ENCODE results near the gene ZNF486.
A peak's percentile ranks its signal among the peaks of the same experiment; 100 is the strongest.
"Not testable (repeated sequence)": the region's sequence is repeated elsewhere in the genome, so short reads cannot be mapped to it uniquely, and the experiment has no call there.

Gene ZNF486

DNA sequence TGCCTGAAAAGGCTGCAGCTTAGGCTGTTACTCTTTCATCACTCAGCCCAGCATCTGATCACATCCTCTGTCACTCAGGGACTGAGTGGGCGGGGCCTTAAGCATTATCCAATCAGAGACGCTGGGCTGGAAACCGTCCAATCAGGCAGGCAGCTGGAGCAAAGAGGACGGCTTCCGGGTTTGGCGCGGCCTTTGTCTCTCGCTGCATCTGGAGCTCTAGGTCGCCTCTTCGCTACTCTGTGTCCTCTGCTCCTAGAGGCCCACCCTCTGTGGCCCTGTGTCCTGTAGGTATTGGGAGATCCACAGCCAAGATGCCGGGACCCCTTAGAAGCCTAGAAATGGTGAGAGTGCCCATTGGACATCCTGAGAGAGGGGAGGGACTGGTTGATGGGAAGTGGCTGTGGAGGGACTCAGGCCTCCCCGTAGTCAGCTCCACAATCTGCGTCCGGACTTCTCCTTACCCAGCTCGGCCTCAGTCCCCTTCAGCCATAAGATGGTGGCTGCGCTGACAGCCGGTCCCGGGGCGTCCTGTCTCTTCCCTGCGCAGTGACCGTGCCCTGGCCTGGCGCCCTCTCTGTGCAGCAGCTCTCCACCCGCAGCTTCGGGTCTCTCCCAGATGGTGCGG lies at the start of gene ZNF486:
Gene ZNF486 (plus strand): TSS at position 195 of the 625 bp plus-strand sequence. CDS start 117 bp downstream, at position 312.
- peak; percentile 89 for DNase-seq (ENCODE audit: low spot score)

DNA sequence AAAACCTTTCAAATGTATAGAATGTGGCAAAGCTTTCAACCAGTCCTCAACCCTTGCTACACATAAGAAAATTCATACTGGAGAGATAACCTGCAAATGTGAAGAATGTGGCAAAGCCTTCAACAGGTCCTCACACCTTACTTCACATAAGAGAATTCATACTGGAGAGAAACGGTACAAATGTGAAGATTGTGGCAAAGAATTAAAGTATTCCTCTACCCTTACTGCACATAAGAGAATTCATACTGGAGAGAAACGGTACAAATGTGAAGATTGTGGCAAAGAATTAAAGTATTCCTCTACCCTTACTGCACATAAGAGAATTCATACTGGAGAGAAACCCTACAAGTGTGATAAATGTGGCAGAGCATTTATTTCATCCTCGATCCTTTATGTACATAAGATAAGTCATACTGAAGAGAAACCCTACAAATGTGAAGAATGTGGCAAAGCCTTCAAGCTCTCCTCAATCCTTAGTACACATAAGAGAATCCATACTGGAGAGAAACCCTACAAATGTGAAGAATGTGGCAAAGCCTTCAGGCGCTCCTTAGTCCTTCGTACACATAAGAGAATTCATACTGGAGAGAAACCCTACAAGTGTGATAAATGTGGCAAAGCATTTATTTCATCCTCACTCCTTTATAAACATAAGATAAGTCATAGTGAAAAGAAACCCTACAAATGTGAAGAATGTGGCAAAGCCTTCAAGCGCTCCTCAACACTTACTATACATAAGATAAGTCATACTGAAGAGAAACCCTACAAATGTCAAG lies 48.8 kb upstream of the ZNF486 start:
- not testable (repeated sequence) for DNase-seq (ENCODE audit: low spot score)

DNA sequence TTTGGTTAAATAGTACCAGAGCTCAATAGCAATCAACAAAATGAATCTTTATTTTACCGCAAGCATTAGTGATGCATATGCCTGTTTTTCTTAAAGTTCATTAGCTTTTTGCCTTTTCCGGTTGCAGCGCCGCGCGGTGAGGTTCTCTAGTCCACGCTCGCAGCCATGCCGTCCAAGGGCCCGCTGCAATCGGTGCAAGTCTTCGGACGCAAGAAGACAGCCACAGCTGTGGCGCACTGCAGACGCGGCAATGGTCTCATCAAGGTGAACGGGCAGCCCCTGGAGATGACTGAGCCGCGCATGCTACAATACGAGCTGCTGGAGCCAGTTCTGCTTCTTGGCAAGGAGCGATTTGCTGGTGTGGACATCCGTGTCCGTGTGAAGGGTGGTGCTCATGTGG lies 42.1 kb upstream of the ZNF486 start:
- DNase-seq (ENCODE audit: low spot score), result no peak

DNA sequence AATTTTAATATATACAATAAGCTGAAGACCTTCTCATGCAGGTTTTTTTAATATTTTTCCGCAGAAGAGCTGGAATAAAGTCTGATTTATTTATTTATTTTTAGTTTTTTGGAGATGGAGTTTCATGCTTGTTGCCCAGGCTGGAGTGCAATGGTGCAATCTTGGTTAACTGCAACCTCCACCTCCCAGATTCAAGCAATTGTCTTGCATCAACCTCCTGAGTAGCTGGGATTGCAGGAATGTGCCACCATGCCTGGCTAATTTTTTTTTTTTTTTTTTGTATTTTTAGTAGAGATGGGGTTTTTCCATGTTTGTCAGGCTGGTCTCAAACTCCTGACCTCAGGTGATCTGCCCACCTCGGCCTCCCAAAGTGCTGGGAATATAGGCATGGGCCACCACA lies 34.1 kb upstream of the ZNF486 start:
- DNase-seq (ENCODE audit: low spot score), result not testable (repeated sequence)

DNA sequence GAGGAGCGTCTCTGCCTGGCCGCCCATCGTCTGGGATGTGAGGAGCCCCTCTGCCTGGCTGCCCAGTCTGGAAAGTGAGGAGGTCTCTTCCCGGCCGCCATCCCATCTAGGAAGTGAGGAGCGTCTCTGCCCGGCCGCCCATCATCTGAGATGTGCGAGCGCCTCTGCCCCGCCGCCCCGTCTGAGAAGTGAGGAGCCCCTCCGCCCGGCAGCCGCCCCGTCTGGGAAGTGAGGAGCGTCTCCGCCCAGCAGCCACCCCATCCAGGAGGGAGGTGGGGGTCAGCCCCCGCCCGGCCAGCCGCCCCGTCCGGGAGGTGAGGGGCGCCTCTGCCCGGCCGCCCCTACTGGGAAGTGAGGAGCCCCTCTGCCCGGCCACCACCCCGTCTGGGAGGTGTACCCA lies 29.3 kb upstream of the ZNF486 start:
- not testable (repeated sequence) for DNase-seq (ENCODE audit: low spot score)

DNA sequence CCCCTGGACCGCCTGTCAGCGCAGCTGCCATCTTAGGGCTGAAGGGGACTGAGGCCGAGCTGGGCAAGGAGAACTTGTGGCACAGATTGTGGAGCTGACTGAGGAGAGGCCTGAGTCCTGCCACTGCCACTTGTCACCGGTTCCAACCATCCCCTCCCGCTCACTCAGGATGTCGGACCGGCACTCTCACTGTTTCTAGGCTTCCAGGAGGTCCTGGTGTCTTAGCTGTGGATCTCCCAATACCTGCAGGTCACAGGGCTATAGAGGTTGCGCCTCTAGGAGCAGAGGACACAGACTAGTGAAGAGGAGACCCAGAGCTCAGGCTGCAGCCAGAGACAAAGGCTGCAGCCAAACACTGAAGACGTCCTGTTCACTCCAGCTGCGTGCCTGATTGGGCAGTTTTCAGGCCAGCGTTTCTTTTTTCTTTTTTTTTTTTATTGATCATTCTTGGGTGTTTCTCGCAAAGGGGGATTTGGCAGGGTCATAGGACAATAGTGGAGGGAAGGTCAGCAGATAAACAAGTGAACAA lies 15.3 kb upstream of the ZNF486 start:
- no peak for DNase-seq (ENCODE audit: low spot score)

DNA sequence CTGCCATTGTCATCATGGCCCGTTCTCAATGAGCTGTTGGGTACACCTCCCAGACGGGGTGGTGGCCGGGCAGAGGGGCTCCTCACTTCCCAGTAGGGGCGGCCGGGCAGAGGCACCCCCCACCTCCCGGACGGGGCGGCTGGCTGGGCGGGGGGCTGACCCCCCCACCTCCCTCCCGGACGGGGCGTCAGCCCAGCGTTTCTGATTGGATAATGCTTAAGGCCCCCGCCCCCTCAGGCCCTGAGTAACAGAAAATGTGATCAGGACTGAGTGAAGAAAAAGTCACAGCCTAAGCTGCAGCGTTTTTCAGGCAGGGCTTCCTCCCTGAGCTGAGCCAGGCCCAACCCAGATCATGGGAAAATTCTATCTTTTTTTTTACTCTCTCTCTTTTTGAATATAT lies 14.5 kb upstream of the ZNF486 start:
- not testable (repeated sequence) for DNase-seq (ENCODE audit: low spot score)

DNA sequence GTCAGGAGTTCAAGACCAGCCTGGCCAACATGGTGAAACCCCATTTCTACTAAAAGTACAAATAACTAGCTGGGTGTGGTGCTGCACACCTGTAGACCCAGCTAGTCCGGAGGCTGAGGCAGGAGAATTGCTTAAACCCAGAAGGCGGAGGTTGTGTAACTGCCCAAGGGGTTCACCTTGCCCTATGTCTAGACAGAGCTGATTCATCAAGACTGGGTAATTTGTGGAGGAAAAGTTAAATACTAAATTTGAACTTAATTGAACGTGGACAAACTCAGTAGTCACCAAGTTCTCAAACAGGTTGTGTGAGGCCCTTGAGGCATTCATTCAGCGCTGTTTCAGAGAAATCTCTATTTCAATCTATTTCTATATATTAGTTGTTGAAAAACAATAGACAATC lies 13.7 kb upstream of the ZNF486 start:
- DNase-seq (ENCODE audit: low spot score), result no peak

DNA sequence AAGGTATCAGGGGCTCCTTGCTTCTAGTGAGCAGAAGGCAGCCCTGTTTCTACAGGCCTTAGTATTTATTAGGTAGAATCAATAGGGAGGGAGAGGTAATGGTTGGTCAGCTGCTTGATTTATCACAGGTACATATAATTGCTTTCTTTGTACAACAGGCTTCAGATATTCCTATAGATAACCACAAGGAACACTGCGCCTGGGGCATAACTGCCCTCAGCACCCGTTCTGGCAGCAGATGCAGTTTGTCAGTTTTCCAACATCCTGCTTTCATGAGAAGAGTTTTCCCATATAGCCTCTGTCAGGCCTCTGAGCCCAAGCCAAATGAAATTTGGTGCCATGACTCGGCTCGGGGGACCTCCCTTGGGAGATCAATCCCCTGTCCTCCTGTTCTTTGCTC lies 12.4 kb upstream of the ZNF486 start:
- no peak for DNase-seq (ENCODE audit: low spot score)

DNA sequence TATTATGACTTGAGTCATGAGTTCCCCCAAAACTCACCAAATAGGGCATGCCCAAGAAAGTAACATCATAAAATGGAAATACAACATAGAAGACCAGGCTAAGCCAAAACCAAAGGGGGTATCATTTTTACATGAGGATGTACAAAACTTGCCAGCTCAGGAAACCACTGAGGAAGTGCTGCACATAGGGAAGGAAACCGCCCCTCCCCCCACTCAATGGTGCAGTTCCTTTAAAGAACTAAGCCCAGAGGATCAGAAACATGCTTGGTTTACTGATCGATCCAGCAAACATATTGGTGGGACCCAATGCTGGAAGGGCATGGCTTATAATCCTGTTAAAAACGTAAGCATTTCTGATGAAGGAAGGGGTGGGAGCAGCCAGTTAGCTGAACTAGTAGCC lies 4.2 kb upstream of the ZNF486 start:
- peak; percentile 5 for DNase-seq (ENCODE audit: low spot score)

DNA sequence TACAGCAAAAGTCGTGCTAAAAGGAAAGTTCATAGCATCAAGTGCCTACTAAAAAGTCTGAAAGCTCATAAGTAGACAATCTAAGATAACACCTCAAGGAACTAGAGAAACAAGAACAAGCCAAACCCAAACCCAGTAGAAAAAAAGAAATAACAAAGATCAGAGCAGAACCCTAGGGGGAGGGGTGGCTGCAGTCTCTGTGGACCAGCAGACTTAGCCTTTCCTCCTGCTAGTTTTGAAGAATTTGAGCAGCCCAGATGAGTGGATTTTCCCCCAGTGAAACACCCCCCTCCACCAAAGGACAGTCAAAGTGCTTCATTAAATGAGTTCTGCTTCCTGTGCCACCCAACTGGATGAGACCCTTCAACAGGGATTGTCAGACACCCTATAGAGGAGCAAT lies 2.6 kb upstream of the ZNF486 start:
- DNase-seq (ENCODE audit: low spot score), result no peak

DNA sequence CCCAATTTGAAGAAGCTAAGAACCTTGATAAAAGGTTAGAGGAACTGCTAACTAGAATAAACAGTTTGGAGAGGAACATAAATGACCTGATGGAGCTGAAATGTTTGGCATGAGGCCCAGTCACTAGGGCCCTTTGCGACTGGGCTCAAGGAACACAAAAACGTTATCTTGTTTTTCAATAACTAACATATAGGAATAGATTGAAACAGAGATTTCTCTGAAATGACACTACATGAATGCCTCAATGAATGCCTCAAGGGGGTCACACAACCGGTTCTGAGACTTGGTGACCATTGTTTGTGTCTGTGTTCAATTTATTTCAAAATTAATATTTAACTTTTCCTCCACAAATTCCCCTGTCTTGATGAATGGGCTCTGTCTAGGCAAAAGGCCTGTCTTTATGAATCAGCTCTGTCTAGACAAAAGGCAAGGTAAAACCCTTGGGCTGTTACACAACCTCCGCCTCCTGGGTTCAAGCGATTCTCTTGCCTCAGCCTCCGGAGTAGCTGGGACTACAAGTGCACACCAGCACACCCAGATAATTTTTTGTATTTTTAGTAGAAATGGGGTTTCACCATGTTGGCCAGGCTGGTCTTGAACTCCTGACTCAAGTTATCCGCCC lies 932 bp upstream of the ZNF486 start:
- no peak for DNase-seq (ENCODE audit: low spot score)

DNA sequence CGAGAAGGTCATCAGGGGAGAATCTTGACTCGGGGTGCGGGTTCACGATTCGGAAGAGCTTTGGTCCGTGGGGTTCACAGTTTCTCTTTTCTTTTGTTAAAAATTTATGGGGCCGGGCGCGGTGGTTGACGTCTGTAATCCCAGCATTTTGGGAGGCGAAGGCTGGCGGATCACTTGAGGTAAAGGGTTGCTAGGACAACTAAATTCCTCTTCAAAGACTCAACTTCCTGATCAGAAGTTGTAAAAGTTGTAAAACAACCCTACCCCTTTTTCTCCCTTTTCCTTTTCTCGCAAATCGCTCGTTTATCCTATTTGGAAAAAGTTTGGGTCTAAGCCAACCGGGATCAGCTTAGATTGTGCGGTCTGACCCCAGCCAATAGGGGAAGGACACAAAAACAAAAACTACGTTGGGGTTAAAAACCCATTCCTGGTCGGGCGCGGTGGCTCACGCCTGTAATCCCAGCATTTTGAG lies 673 bp downstream of the ZNF486 start:
- no peak for DNase-seq (ENCODE audit: low spot score)

DNA sequence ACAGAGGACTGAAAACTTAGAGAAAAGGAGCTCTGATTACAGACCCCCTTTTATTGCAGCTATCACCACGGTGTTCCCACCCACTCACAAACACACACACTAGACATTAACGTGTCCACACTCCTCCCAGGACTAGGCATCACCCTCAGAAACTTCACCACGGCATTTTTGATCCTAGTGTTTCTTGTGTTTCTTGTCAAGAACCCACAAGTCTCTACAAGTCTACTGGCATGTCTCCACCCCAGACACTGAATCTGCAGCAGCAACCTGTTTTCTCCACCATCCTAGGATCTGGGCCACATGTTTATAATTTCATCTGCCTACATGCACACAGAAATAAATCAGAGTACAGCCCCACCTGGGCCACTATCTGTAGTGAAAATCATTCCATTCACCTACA lies 4.3 kb downstream of the ZNF486 start:
- no peak for DNase-seq (ENCODE audit: low spot score)

DNA sequence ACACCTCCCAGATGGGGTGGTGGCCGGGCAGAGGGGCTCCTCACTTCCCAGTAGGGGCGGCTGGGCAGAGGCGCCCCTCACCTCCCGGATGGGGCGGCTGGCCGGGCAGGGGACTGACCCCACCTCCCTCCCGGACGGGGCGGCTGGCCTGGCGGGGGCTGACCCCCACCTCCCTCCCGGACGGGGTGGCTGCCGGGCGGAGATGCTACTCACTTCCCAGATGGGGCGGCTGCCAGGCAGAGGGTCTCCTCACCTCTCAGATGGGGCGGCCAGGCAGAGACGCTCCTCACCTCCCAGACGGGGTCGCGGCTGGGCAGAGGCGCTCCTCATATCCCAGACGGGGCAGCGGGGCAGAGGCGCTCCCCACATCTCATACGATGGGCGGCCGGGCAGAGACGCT lies 8.8 kb downstream of the ZNF486 start:
- DNase-seq (ENCODE audit: low spot score), result not testable (repeated sequence)

DNA sequence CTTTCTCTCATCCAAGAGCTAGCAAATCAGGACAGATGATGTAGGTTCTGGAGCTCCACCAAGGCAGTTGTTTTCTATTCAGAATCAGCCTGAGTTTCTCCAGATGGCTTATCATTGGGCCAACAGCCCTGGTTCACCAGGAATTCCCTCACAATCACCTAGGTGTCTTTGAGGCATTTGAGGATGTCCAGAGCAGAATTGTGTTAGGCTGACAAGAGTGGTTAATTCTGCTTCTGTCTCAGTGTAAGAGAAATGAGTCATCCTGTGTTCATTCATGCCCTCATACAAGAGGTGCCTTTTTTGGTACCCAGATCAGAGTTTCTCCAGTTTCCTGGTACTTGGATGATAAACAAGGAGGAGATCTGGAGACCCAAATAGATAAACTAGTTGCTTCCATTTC lies 12.9 kb downstream of the ZNF486 start:
- DNase-seq (ENCODE audit: low spot score), result not testable (repeated sequence)

DNA sequence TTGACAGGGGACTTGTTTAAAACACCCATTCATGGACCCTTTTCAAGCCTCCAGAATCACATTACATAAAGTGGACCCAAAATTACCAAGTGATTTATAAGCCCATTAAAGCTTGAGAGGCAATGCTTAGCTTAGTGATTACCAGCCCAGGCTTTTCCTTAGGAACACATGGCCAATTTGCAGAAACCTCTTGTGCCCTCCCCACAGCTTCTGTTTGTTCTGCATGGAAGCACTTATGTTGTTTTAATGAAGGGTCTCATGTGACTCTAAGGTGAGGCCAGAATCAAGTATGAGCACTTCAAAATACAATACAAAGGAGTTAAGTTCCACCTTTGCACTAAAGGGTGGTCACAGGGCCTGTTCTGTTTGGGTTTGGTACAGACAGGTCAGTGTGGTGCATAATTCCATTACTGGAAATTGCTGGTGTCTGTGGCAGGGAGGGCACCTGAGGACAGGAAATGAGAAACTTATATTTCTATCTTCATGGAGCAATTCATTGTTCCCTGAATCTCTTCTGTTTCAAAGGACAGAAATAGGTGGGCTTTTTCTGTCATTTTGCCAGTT lies 15.3 kb downstream of the ZNF486 start:
- no peak for DNase-seq (ENCODE audit: low spot score)

DNA sequence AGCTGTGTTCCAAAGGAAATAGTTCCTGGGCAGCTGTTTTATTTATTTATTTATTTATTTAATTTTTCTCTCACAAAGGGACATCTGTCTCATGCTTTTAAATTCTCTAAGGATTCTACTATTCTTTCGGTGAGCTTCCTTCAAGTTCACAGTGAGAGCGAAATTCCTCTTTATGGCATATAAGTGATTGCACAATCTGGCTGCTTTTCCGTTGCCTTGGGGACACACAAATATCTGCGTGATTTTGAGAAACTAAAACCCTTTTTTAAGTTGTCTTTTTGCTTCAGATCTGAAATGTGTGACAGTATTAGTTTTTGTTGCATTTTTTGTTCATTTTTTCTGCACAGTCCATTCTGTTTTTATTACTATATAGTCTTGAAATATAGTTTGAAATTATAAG lies 19.2 kb downstream of the ZNF486 start:
- DNase-seq (ENCODE audit: low spot score), result no peak

DNA sequence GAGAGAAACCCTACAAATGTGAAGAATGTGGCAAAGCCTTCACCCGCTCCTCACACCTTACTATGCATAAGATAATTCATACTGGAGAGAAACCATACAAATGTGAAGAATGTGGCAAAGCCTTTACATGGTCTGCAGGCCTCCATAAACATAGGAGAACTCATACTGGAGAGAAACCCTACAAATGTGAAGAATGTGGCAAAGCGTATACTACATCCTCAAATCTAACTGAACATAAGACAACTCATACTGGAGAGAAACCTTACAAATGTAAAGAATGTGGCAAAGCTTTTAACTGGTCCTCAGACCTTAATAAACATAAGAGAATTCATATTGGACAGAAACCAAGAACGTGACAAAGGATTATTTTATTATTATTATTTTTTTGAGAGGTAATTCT lies 30.7 kb downstream of the ZNF486 start:
- DNase-seq (ENCODE audit: low spot score), result no peak

DNA sequence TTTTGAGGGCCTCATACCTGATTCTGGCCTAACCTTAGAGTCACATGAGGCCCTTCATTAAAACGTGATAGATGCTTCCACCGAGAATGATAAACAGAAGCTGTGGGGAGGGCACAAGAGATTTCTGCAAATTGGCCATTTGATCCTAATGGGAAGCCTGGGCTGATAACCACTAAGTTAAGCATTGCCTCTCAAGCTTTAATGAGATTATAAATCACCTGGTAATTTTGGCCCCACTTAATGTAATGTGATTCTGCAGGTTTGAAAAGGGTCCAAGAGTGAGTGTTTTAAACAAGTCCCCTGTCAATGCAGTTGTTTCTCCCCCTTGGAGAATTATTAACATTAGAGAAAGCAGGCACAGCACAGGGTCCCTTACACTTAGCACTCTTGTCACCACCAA lies 42.0 kb downstream of the ZNF486 start:
- DNase-seq (ENCODE audit: low spot score), result no peak

DNA sequence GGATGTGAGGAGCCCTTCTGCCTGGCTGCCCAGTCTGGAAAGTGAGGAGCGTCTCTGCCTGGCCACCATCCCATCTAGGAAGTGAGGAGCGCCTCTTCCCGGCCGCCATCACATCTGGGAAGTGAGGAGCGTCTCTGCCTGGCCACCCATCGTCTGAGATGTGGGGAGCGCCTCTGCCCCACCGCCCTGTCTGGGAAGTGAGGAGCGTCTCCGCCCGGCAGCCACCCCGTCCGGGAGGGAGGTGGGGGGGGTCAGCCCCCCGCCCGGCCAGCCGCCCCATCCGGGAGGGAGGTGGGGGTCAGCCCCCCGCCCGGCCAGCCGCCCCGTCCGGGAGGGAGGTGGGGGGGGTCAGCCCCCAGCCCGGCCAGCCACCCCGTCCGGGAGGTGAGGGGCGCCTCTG lies 47.4 kb downstream of the ZNF486 start:
- not testable (repeated sequence) for DNase-seq (ENCODE audit: low spot score)

DNA sequence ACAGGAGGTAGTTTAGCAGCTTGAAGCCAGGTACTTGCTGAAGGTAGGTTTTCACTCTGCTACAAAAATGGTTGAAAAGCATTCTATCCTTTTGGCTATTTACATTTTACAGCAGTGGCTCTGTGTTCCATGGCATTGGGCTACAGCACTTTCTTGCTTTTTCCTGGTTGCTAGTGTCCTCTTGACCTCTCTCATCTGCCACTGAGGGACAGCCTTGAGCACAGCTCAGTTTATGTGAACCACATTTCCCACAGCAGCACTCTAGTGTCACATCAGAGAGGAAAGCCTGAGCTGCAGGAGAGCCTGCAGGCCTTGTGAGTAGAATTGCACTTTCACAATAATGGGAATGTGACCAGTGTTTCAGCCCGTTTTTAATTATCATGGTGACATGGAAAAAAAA lies 54.6 kb downstream of the ZNF486 start:
- DNase-seq (ENCODE audit: low spot score), result not testable (repeated sequence)

DNA sequence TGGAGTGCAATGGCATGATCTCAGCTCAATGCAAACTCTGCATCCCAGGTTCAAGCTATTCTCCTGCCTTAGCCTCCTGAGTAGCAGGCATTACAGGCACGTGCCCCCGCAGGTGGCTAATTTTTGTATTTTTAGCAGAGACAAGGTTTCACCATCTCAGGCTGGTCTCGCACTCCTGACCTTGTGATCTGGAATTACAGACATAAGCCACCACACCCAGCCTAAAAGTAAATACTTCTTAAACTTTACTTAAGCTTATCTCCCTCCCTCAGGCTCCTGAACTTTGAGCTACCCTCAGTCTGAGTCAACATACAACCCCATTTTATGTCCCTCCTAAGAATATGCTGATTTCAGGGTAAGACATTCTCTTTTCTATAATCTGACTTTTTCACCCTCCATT lies 66.1 kb downstream of the ZNF486 start:
- DNase-seq (ENCODE audit: low spot score), result no peak
